GM12864 (cell line): ENCODE data around the gene ANXA1.

Experiments
- DNase-seq: peaks from one replicate; pipeline ENCODE4 v3.0.0-alpha.2; 2011; ENCODE audit warnings: low read depth
- H3K4me3 ChIP-seq: 2 replicates; pipeline ENCODE4 v1.5.1; 2011; ENCODE audit warnings: mild to moderate bottlenecking, low read depth, low read length, control low read depth
- CTCF ChIP-seq: IDR thresholded peaks from 2 replicates; pipeline ENCODE4 v1.5.1; 2011; ENCODE audit warnings: low read depth, mild to moderate bottlenecking, moderate library complexity, low read length, control low read depth, inconsistent platforms; ENCODE audit errors: missing control alignments

Gene ANXA1

GRCh38 chr9:73149371-73150067 is 2.1 kb upstream of the ANXA1 start:
- DNase-seq: no peak
- no peak overlapping the region for H3K4me3 ChIP-seq
- no peak for TF ChIP-seq CTCF

- no peak for DNase-seq
- TF ChIP-seq CTCF: no peak
- no peak overlapping the region for H3K4me3 ChIP-seq
Measured at GRCh38 chr9:73152543-73152844, 829 bp downstream of the ANXA1 start.

GRCh38 chr9:73152953-73153352 is 1.3 kb downstream of the ANXA1 start:
- TF ChIP-seq CTCF: no peak
- no peak overlapping the region for H3K4me3 ChIP-seq
- DNase-seq: no peak

- TF ChIP-seq CTCF: no peak
- H3K4me3 ChIP-seq: no peak overlapping the region
- DNase-seq: no peak
Measured at GRCh38 chr9:73153793-73154227, 2.1 kb downstream of the ANXA1 start.

GRCh38 chr9:73154271-73154670 is 2.6 kb downstream of the ANXA1 start:
- TF ChIP-seq CTCF: no peak
- DNase-seq: no peak
- H3K4me3 ChIP-seq: no peak overlapping the region

GRCh38 chr9:73154722-73155121 is 3.1 kb downstream of the ANXA1 start:
- DNase-seq: no peak
- no peak overlapping the region for H3K4me3 ChIP-seq
- TF ChIP-seq CTCF: no peak

- TF ChIP-seq CTCF: no peak
- H3K4me3 ChIP-seq: no peak overlapping the region
- no peak for DNase-seq
Measured at GRCh38 chr9:73155377-73155776, 3.7 kb downstream of the ANXA1 start.
